NCI-H524 treated with DMSO at 0.1 percent for 48 hours (cell line): ENCODE data around the gene TMEM138.

Experiments used
- DNase-seq: peaks from one replicate; lab custom pipeline; 2025; lab: John Stamatoyannopoulos, UW

The TMEM138 gene

DNA sequence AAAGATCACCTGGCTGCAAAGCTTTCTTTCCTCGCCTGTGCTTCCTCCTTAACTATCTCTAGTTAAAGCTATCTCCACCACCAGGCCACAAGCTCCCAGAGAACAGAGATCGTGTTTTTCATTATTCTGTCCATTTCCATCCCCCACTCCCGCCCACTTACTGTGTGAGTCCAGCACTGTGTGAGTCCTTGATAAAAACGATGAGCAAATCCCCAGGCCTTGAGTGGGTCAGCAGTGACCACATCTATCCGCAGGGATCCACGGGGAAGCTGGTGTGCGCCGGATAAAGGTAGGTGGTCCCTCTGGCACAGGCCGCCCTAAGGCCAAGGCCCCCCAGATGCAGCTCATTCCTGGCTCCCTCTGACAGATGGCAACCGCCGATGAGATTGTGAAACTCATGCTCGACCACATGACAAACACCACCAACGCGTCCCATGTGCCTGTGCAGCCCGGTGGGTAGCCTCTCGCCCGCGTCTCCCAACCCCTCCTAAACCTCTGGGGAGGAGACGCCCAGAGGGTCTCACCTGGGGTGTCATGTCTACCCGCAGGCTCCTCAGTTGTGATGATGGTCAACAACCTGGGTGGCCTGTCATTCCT, 19.9 kb upstream of the TMEM138 start:
- no peak for DNase-seq

DNA sequence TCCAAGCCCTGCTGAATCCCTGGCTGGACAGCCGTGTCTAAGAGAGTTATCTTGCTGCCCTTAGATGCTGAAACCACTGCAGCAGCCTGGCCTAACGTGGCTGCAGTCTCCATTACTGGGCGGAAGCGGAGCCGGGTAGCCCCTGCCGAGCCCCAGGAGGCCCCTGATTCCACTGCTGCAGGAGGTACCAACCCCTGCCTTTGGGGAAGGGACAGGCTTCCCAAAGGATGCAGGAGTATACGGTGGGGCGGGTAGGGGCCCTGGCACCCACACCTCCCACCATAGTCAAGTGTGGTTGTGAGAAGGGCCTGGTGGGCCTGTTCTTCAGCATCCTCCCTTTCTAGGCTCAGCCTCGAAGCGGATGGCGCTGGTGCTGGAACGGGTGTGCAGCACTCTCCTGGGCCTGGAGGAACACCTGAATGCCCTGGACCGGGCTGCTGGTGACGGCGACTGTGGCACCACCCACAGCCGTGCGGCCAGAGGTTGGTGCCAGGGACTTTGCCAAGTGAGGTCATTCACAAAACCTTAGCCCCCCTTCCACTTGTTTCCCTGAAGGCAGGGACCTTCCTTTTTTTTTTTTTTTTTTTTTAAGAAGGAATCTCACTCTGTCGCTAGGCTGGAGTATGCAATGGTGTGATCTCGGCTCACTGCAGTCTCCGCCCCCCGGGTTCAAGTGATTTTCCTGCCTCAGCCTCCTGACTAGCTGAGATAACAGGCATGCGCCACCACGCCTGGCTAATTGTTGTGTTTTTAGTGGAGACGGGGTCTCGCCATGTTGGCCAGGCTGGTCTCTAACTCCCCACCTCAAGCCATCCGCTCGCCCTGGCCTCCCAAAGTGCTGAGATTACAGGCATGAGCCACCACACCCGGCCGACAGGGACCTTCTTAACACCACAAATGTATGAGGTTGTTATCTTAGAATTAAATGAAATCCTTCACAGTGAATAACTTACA, 18.1 kb upstream of the TMEM138 start:
- no peak for DNase-seq

DNA sequence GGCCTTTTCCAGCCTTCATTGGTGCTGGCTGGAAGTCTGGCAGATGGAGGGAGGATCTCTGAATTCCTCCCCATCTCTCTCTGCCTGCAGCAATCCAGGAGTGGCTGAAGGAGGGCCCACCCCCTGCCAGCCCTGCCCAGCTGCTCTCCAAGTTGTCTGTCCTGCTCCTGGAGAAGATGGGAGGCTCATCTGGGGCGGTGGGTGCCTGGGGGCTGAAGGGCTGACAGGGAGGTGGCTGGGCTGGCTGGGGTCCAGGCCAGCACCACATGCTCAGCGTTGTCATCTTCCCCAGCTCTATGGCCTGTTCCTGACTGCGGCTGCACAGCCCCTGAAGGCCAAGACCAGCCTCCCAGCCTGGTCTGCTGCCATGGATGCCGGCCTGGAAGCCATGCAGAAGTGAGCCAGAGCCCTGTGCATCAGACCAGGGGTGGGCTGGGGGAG, 17.0 kb upstream of the TMEM138 start:
- DNase-seq = peak; percentile 13

DNA sequence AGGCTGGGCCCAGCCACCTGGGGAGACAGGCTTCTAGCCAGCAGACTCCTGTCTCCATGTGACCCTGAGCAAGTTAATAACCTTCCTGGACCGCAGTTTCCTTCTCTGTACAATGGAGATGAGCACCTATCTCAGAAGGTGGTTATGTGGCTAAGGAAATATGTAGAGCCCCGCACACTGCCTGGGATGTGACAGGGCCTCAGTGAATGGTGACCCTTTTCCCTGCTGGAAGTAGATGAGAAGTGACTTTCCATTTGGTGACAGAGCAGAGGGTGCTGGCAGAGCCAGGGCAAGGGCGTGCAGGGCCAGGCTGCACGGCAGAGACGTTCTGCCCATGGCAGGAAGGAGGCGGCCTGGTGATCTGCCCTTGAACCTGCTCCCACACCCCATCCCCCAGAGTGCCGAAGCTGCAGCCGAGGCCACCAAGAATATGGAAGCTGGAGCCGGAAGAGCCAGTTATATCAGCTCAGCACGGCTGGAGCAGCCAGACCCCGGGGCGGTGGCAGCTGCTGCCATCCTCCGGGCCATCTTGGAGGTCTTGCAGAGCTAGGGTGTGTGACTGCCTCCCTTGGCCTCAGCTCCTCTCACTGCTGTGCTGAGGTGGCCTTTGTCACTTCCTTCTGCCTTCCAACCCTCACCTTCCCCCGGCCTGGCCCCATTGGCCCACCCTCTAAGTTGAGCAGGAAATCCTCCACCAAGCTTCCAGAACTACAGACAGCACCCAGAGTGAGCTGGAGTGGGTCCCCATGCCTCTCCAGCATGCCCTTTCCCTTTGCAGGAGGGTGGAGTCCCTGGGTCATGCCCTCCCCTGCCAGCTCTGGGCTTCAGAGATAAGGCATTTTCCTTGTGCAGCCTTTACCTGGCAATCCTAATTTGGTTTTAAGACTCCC, 16.0 kb upstream of the TMEM138 start:
- no peak for DNase-seq

DNA sequence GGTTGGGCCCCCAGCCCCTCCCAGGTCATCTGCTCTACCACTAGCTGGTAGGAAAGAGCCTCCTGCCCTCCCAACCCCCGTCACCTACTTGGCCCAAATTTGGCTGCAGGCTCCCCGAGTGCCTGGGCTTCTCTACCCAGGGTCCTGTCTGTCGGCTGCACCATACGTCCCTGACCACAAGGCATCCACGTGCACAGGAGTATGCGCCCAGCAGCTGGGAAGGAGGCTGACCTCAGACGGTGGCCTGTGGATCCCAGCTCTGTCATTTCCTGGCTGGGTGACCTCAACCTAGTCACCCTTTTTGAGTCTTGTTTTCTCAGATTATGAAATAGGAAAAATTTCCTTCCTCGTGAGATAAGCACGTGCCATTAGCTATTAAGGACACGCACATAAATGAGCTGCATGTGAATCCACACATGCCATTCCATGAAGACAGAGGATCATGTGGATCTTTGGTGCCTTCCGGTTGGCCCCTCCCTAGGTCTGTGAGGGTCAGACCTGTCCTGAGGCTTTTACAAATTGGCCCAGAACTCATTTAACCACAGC, 14.2 kb upstream of the TMEM138 start:
- no peak for DNase-seq

DNA sequence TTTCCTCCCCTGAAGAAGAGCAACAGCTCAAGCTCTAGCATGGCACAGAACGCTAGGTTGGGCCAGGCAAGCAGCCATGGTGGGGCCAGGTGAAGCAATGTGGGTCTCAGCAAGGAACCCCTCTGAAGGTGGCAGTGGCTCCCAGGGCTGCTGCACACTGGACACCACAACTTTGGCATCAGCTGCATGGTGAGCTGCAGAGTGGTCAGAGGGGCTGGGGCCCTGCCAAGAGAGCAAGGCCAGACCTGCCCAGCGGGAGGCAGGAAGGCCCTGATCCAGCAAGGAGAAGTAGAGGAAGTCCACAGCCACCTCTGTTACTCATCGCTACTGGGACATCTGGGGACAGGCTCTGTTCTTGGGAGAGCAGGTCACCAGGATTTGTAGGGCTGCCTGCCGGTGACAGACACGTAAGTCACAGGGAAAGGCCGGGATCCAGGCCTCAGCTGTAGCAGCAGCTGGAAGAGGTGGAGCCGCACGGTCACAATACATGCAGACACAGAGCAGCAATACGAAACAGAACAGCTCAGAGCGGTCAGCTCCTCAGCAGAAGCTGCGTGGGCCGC, 12.9 kb upstream of the TMEM138 start:
- DNase-seq = no peak

DNA sequence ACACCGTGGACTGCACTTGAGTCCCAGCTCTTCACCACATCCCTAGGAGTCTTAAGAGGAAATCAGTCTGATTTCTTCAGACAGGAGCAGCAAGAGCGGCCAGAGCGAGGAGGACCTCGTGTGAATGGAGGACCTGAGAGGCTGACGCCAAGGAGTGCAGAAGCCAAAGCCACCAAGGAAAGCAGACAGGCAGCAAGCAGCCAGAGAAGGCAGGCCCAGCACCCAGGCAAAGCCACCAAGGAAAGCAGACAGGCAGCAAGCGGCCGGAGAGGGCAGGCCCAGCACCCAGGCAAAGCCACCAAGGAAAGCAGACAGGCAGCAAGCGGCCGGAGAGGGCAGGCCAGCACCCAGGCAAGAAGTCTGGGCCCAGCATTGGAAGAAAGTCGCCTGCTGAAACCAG, 12.3 kb upstream of the TMEM138 start:
- DNase-seq = no peak

DNA sequence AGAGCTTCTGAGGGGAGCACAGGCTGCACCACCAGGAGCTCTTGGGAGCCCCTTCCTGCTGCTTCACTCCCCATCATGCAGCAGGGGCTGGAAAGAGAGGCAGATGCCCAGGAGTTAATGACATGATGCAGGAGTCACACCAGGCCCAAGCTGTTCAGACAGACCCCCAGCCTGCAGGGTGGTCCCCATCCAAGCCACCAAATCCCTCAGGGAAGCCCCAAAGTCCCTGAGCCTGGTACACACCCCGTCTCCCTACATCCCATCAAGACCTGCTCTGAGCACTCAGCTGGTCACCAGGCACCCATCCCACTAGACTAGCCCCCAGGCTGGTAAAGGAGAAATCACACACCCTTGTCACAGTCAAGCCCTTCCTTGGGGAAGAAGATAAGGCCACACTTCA, 11.8 kb upstream of the TMEM138 start:
- DNase-seq = no peak

DNA sequence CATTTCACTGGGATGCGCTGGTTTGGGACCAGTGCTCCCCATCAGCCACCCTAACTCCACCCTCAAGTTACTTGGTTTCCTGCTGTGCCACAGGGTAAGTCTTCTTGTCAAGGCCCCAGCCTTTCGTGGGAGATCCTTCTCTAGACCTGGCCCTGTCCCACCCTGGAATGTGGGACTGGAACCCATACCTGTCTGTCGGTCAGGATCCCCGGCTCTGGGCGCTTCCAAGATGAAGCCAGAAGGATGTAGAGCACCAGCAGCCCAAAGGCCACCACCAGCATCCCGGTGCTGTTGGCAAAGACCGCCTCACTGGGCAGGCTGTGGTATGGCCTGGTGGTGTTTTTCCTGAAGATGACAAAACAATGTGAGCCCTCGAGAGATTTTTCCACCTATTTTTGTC, 11.4 kb upstream of the TMEM138 start:
- DNase-seq = no peak

DNA sequence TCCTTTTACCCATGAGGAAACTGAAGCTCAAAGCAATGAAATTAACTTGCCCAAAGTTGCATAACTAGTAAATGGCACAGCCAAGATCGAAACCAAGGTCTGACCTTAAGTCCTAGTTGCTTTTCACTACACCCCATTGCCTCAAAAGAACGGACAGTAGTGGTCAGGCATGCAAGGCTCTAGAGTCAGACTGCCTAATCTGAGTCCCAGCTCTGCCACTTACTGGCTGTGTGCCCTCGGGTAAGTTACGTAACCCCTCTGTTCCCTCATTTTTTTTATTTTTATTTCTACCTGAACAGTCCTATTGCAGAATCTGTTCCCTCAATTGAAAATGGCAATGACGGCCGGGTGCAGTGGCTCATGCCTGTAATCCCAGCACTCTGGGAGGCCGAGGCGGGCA, 10.1 kb upstream of the TMEM138 start:
- DNase-seq = no peak

DNA sequence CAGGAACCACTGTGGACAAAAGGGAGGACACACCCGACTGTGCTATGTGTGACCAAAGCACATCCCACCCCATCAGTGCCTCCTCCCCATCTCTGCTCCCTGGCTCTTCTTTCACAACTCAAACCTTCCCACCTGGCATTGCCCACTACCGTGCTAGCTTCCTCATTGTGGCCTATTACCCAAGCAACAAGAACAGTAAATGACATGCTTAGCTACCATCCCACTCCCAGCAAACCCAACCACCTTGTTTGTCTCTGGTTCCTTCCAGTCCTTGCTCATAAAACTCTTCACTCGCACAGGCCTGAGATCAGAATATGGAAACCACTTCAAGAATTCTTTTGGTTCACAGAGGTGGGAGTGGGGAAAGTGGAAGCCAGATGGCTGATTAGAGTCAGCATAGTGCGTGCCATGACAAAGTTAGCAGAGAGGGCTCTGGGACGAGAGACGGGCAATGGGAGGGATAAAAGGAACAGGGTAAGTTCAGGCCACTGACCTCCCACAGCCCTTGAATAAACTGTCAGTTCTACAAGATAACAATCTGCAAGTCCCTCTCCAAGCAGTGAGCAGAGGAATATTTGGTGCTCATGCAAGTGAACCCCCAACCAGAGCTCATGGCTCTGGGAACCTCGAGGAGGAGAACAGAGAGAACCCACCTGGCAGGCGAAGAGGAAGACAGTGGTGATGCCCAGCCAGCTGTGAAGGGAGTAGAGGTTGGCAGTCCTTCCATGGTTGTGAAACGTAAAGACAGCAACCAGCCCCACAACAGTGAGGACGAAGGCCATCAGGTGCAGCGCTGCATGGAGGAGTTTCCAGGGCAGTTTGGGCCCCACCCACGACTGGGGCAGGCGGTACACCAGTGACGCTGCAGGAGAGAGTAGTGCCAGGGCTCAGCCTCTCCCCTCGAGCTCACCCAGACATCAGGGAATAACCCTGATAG, 8.8 kb upstream of the TMEM138 start:
- no peak for DNase-seq

DNA sequence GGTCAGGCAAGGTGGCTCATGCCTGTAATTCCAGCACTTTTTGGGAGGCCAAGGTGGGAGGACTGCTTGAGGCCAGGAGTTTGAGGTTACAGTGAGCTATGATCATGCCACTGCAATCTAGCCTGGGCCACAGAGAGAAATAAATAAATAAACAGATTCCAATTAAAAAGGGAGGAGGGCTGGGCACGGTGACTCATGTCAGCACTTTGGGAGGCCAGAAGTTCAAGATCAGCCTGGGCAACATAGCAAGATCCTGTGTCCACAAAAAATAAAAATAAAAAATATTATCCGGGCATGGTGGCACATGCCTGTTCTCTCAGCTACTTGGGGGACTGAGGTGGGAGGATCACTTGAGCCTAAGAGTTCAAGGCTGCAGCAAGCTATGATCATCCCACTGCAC, 8.0 kb upstream of the TMEM138 start:
- DNase-seq = no peak

DNA sequence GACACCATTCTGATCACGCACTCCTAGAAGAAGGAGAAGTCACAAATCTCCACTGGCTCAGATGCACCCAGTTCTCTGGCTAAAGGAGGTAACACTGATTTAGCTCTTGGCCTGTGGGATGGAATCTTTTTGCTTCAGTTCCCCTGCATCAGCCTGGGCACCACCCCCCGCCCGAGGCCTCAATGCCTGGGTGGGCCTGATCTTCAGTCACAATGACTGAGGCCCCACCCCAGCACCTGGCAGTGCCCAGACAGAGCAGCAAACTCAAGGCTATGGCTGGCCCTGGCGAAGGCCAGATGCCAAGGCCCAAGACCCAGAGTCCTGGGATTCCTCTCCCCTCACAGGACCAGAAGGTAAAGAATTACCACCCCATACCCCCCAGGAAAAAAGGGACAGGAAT, 5.5 kb upstream of the TMEM138 start:
- DNase-seq = no peak

DNA sequence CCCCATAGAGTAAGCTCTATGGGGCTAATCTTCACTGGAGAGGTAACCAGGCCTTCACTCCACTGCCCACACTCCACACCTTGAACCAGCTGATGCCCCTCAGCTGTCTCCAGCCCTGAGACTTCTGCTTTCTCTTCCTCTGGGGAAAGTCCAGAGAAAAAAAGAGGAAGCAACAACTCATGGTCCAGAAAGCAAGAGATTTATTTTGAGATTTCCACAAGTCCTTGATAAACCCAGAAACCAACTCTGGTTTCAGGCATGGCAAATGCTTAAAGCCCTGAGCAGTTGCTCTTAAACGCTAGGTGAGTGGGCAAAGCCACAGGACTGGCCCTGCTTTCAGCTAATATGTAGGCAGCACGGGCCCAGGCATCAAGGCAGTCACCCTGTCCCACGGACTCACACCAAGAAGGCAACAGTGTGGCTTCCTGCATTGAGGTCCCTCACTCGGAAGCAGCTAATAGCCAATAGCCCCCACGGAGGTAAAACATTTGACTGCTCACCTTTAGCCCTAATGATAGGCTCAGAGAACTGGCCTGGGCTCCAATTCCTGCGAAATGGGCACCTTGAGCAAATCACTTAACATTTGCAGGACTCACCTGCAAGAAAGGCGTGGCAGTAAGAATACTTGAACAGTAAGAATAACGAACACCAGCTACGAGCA, 4.8 kb upstream of the TMEM138 start:
- DNase-seq = no peak

DNA sequence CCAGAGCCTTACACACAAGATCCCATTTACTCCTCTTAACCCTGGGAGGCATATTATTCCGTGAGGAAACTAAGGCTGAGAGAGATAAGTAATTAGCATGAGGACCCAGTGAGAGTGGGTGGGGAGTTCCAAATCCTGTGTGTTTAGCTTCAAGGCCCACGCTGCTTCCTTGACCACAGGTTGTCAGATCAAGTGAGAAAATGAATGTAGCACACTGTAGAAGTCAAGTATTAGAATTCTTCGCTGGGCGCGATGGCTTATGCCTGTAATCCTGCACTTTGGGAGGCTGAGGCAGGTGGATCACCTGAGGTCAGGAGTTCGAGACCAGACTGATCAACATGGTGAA, 4.3 kb upstream of the TMEM138 start:
- DNase-seq = no peak

DNA sequence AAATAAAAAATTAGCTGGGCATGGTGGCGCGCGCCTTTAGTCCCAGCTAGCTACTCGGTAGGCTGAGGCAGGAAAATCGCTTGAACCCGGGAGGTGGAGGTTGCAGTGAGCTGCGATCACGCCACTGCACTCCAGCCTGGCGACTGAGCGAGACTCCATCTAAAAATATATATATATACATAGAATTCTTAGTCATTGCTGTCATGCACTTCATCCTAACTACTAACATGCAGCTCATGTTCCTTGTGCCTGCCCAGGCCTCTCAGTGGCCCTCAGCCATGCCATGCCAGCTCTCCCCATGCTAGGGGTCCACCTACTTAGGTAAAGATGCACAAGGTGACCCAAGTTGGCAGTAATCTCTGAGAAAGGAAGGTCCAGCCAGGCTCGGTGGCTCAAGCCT, 3.6 kb upstream of the TMEM138 start:
- no peak for DNase-seq

DNA sequence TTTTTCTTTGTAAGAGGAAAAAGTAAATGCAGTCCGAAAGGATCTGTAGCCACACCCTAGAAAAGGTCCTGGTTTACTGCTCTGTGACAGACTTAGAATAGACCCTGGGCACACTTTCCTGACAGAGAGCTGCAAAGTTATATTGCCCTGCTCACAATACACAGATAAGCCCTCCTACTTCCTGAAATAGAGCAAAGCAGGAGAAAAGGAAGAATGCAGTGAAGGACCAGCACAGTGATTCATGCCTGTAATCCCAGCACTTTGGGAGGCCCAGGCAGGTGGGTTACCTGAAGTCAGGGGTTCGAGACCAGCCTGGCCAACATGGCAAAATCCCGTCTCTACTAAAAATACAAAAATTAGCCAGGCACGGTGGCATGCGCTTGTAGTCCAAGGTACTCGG, 2.7 kb upstream of the TMEM138 start:
- no peak for DNase-seq

DNA sequence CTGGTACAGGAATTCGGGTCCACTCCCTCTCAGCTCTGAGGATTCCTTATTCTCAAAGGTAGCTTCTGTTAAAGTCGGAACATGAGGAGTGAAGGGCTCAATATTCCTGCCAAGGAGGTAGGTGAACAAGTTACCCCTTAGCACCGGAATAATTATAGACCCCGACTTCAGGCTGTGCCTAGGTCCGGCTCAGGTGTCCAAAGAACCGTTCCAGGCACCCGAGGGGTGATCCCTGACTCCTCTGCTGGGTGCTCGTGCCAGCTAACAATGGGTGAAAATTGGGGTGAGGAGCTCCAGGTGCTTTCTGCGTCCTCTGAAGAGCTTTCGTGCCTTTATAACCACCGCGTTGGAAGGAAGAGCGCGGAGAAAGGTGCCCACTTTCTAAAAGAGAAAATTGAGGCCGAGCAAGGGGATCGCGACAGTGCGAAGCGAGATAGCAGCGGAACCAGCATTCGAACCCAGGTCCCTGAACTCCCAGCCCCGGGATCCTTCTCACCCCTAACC, 885 bp upstream of the TMEM138 start:
- no peak for DNase-seq

DNA sequence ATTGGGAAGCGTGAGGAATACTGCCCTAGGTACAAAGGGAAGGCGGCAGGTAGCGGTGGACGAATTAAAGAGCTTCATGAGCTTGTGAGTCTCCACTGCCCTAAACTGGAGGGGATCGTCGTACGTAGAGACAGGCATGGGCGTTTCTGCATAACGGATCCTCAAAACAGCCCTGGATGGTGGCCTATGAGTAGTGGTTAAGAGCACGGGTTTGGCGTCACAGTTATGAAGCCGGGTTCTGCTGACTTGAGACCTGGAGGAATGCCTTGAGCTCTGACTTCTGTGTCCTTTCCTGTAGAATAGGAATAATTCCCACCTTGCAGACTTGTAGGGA, 335 bp downstream of the TMEM138 start:
- DNase-seq = no peak

DNA sequence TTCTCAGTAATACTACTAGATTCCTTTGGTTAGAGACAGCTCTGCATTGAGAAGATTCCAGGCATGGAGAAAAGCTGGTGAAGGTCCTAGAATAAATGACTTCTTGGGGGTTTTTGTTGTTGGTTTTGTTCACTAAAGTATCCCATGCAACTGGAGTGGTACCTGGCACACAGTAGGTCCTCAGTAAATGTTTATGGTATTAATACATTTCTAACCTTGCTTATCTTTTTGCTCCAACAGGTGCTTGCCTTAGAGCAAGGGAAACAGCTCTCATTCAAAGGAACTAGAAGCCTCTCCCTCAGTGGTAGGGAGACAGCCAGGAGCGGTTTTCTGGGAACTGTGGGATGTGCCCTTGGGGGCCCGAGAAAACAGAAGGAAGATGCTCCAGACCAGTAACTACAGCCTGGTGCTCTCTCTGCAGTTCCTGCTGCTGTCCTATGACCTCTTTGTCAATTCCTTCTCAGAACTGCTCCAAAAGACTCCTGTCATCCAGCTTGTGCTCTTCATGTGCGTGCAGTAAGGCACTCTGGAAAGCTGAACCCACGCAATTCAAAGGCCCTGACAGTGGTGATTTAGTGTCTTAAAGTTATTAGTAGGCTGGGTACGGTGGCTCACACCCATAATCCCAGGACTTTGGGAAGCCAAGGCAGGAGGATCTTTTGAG, 2.0 kb downstream of the TMEM138 start:
- no peak for DNase-seq
